ENCODE data around the gene SLC16A13. TPM values are rescaled to one million over a fixed set of nuclear protein-coding genes. Genes with fewer than 3 reads are reported as not detected.

The SLC16A13 gene
- total RNA-seq, 2 donors from 2014 or later: 0.70 to 0.71 TPM

GRCh38 chr17:7078711-7079110, 42.9 kb downstream of the SLC16A13 start:
- no peaks in the 10 kb centered on the region for H3K9me3 ChIP-seq
- TF ChIP-seq, protein P1, sequence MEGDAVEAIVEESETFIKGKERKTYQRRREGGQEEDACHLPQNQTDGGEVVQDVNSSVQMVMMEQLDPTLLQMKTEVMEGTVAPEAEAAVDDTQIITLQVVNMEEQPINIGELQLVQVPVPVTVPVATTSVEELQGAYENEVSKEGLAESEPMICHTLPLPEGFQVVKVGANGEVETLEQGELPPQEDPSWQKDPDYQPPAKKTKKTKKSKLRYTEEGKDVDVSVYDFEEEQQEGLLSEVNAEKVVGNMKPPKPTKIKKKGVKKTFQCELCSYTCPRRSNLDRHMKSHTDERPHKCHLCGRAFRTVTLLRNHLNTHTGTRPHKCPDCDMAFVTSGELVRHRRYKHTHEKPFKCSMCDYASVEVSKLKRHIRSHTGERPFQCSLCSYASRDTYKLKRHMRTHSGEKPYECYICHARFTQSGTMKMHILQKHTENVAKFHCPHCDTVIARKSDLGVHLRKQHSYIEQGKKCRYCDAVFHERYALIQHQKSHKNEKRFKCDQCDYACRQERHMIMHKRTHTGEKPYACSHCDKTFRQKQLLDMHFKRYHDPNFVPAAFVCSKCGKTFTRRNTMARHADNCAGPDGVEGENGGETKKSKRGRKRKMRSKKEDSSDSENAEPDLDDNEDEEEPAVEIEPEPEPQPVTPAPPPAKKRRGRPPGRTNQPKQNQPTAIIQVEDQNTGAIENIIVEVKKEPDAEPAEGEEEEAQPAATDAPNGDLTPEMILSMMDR (IDR thresholded peaks at IDR 0.05): no peak
- H3K36me3 ChIP-seq: no peaks in the 10 kb centered on the region
- H3K4me1 ChIP-seq: no peaks in the 10 kb centered on the region
- no peak for DNase-seq (ENCODE audit: low spot score)
- no peaks in the 10 kb centered on the region for H3K27me3 ChIP-seq
- H3K4me3 ChIP-seq: no peak overlapping the region
- no peak overlapping the region for H3K27ac ChIP-seq

DNA sequence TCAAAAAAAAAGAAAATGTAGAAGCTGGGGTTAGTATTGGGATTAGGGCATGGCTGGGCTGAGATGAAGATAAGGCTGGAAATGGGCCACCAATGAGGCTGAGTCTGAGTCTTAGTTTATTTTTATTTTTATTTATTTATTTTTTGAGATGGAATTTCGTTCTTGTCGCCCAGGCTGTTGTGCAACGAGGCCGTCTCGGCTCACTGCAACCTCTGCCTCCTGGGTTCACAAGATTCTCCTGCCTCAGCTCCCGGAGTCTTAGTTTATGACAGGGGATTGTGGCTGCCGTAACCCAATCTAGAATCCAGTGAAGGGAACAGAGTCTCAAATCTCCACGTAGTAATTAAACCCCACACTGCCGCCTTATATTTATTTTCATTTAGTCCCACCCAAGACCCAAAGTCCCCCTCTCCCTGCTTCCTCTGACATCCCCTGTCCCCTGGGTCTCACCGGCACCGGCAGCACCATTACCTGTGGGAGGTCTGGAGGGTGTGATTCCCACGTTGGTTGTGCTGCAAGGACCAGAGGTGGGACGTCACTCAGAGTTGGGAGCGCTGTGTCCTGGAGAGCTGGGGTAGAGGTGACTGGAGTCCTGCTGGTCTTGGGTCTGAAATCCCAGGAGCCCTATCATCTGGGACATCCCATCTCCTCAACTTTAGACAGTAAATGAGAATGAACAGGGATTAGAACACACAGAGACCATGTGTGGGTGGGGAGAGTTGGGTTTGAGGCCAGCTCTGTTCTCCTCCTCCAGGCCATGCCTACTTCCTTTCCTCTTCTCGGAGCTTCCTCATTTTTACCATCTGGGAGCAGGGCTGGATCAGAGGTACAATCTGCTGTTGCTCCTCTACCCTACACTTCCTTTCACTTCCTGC, 44.0 kb downstream of the SLC16A13 start, which contains the start of gene CLEC10A:
TSS of gene CLEC10A (minus strand) at position 671 of the 875 bp plus-strand sequence. CDS start 1,439 bp downstream, outside the sequence.
- no peaks in the 10 kb centered on the region for H3K27me3 ChIP-seq
- DNase-seq (ENCODE audit: low spot score): no peak
- H3K9me3 ChIP-seq: no peaks in the 10 kb centered on the region
- no peaks in the 10 kb centered on the region for H3K4me1 ChIP-seq
- no peaks in the 10 kb centered on the region for H3K36me3 ChIP-seq
- H3K4me3 ChIP-seq: no peak within 1 kb of the TSS
- no peak within 1 kb of the TSS for H3K27ac ChIP-seq
- TF ChIP-seq, protein P1 (IDR thresholded peaks at IDR 0.05): no peak

DNA sequence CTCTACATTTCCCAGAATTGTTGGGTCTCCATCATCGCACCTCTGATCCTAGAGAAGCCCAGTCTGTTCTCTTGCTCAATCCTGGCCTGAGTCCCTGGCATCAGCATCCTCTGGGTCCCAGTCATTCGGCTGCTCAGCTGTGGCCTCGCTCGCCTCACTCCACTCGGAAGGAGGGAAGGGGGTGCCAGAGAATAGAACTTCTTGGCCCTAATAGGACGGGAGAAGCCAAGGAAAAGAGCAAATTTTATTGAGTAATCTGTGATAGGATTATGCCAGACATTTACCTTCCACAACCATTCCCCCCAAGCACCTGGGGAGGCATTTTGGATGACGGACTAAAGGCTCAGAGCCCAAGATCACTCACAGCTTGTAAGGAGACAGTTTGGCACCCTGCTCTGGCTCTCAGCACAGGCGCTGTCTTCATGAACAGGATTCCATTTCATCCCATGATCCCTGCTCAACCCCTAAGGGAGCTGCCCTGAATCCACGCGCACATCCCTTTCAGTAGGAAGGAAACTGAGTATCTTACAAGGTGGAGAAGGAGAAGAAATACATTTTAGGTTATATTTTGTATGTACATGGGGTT, 44.7 kb downstream of the SLC16A13 start:
- Histone ChIP-seq H3K36me3 (no peaks in the 10 kb centered on the region), H3K27ac (no peak overlapping the region), H3K4me1 (no peaks in the 10 kb centered on the region), H3K27me3 (no peaks in the 10 kb centered on the region), H3K4me3 (no peak overlapping the region), H3K9me3 (no peaks in the 10 kb centered on the region)
- DNase-seq (ENCODE audit: low spot score): peak; percentile 59
- TF ChIP-seq, protein P1 (IDR thresholded peaks at IDR 0.05): no peak

DNA sequence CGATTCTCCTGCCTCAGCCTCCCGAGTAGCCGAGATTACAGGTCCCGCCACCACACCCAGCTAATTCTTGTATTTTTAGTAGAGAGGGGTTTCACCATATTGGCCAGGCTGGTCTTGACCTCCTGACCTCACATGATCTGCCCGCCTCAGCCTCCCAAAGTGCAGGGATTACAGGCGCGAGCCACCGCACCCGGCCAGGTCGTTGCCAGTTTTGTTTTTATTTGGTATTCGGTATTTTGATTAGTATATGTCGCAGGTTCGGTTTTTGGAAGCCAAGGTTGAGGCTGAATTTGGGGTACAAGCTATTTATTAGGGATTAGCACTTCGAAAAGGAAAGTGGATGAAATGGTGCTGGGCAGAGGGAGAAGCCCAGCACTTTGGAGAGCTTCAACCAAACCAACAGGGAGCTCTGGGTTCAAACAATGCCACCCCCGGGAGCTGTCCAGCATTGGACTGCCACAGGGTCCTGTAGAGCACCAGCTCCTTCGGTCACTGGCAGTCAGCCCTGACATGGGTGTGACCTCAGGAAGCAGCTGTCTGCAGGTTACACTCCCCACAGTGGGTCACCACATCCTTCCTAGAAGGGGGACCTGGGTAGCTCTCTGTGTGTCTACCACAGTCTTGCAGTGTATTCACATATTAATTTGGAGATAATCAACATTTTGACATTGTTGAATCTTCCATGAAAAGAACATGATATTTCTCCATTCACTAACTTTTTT, 45.7 kb downstream of the SLC16A13 start:
- Histone ChIP-seq H3K4me1 (no peaks in the 10 kb centered on the region), H3K27me3 (no peaks in the 10 kb centered on the region), H3K27ac (no peak overlapping the region), H3K4me3 (no peak overlapping the region), H3K9me3 (no peaks in the 10 kb centered on the region), H3K36me3 (no peaks in the 10 kb centered on the region)
- TF ChIP-seq, protein P1 (IDR thresholded peaks at IDR 0.05): no peak
- DNase-seq (ENCODE audit: low spot score): no peak

- no peak for DNase-seq (ENCODE audit: low spot score)
- TF ChIP-seq, protein P1 (IDR thresholded peaks at IDR 0.05): no peak
- Histone ChIP-seq H3K36me3 (no peaks in the 10 kb centered on the region), H3K27me3 (no peaks in the 10 kb centered on the region), H3K27ac (no peak overlapping the region), H3K9me3 (no peaks in the 10 kb centered on the region), H3K4me3 (no peak overlapping the region), H3K4me1 (no peaks in the 10 kb centered on the region)
Measured at GRCh38 chr17:7083592-7083991, 47.8 kb downstream of the SLC16A13 start.
